HepG2 (cell line): Measurements from ENCODE around the gene SCRT2. TPM values are rescaled to one million over a fixed set of nuclear protein-coding genes. Genes with fewer than 3 reads are reported as not detected.

Experiments
- HDAC1 ChIP-seq: sonication (generic); formaldehyde crosslinking; IDR thresholded peaks from 2 replicates; pipeline ENCODE4 v1.5.1; 2020; ENCODE audit warnings: mild to moderate bottlenecking, missing genetic modification reagents
- HDAC2 ChIP-seq: sonication (generic); formaldehyde crosslinking; IDR thresholded peaks from 2 replicates; pipeline ENCODE4 v1.4.0; 2020; ENCODE audit warnings: missing genetic modification reagents
- MIXL1 ChIP-seq: IDR thresholded peaks from 2 replicates; pipeline ENCODE4 v1.6.1; 2016
- SALL2 ChIP-seq: sonication (generic); formaldehyde crosslinking; IDR thresholded peaks from 2 replicates; pipeline ENCODE4 v1.8.1; 2023; ENCODE audit warnings: mild to moderate bottlenecking, missing genetic modification reagents, inconsistent platforms
- ZNF549 ChIP-seq: sonication (generic); formaldehyde crosslinking; IDR thresholded peaks from 2 replicates; pipeline ENCODE4 v1.5.0; 2020; ENCODE audit warnings: missing genetic modification reagents
- ZNF724P ChIP-seq: sonication (generic); formaldehyde crosslinking; IDR thresholded peaks from 2 replicates; pipeline ENCODE4 v1.8.0; 2022; ENCODE audit warnings: missing genetic modification reagents, borderline replicate concordance
- ZNF775 ChIP-seq: sonication (generic); formaldehyde crosslinking; IDR thresholded peaks from 2 replicates; pipeline ENCODE4 v1.4.0; 2020; ENCODE audit warnings: missing genetic modification reagents, mild to moderate bottlenecking, moderate library complexity, borderline replicate concordance
- polyA plus RNA-seq, 8 experiments: library from polyadenylated mRNA; depleted of rRNA in 3 of 8; stranded (reverse) in 7 of 8; unstranded in 1 of 8; fragments of >200 nt; fragmentation: Illumina TruSeq in 4 of 8; extraction: Trizol in 4 of 8; gene quantifications; 2 replicates each; pipeline versions ENCODE4 v1.2.1 to v1.2.3, GENCODE V29; 2011 to 2016; ENCODE audit warnings: low read depth in 4 of 8, missing spikeins in 1 of 8, mixed read lengths in 1 of 8; ENCODE audit not compliant: insufficient read depth in 1 of 8
- total RNA-seq, 5 experiments: library from RNA; depleted of rRNA; stranded (reverse); fragments of >200 nt; fragmentation: Illumina TruSeq; extraction: Trizol; gene quantifications; 2 replicates each; pipeline ENCODE4 v1.2.3, GENCODE V29; 2016; ENCODE audit warnings: low read depth in 1 of 5
- TF ChIP-seq, protein P1 (sequence below): sonication (generic); formaldehyde crosslinking; IDR thresholded peaks from 2 replicates; pipeline ENCODE4 v1.4.0; 2020; ENCODE audit warnings: mild to moderate bottlenecking, missing genetic modification reagents, borderline replicate concordance
- TF ChIP-seq, protein P2 (sequence below), 2 experiments: sonication (generic) in 1 of 2; formaldehyde crosslinking in 1 of 2; IDR thresholded peaks; 2 replicates each; pipeline versions ENCODE4 v1.4.0 to v1.6.1; 2018 to 2020; ENCODE audit warnings: missing genetic modification reagents in 2 of 2, borderline replicate concordance in 1 of 2, low read depth in 1 of 2, mild to moderate bottlenecking in 1 of 2, missing biosample characterization in 1 of 2
- TF ChIP-seq, protein P3 (sequence below): sonication (generic); formaldehyde crosslinking; conservative IDR thresholded peaks from 2 replicates; pipeline ENCODE4 v1.5.0; 2020; ENCODE audit warnings: missing genetic modification reagents
- TF ChIP-seq, protein P4 (sequence below): IDR thresholded peaks from 2 replicates; pipeline ENCODE4 v1.6.1; 2016; ENCODE audit warnings: missing compliant biosample characterization, missing genetic modification reagents, borderline replicate concordance
- TF ChIP-seq, protein P5 (sequence below): sonication (generic); formaldehyde crosslinking; IDR thresholded peaks from 2 replicates; pipeline ENCODE4 v1.4.0; 2020; ENCODE audit warnings: missing genetic modification reagents

Gene SCRT2
- total and polyA plus RNA-seq, 2 of the 13 experiments (the other 11 are each of a cell fraction or from before 2014, with no cell fraction given), result not detected

DNA sequence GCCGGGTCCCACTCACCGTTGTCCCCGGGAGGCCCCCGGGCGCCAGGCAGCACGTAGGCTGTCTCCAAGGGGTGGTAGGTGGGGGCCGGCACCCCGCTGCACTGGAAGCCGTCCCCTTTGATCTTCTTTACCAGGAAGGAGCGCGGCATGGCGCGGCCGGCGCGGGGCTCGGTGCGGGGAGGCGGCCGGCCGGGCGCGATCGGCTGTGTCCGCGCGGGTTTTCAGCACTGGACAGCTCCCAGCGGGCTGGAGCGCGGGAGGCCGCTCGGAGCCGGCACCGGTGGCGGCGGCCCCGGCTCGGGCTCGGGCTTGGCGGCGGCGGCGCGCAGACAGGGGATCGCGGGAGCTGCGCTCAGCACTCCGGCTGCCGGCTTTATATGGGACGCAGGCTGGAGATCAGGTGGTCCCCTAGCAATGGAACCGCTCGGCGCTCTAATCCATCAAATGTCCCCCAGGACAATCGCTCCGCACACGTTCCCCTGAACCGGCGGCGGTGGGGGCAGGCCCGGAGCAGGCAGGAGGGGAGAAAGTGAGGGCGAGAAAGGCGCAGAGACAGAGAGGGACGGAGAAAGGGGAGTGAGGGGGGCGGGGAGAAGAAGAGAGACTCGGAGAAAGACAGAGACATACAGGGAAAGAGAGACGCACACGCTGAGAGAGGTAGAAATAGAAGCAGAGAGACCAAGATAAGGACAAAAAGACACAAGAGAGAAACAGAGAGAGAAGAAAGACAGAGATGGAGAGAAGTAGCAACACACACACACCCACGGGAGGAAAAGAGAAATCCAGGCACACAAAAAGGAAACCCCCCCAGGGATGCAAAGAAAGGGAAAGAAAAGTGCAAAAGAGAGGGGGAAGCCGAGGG lies at the start of gene SCRT2 (continued):
- TF ChIP-seq, protein P1, sequence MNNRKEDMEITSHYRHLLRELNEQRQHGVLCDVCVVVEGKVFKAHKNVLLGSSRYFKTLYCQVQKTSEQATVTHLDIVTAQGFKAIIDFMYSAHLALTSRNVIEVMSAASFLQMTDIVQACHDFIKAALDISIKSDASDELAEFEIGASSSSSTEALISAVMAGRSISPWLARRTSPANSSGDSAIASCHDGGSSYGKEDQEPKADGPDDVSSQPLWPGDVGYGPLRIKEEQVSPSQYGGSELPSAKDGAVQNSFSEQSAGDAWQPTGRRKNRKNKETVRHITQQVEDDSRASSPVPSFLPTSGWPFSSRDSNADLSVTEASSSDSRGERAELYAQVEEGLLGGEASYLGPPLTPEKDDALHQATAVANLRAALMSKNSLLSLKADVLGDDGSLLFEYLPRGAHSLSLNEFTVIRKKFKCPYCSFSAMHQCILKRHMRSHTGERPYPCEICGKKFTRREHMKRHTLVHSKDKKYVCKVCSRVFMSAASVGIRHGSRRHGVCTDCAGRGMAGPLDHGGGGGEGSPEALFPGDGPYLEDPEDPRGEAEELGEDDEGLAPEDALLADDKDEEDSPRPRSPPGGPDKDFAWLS (CRISPR knock-in tag), result no peak
- TF ChIP-seq, protein P2, sequence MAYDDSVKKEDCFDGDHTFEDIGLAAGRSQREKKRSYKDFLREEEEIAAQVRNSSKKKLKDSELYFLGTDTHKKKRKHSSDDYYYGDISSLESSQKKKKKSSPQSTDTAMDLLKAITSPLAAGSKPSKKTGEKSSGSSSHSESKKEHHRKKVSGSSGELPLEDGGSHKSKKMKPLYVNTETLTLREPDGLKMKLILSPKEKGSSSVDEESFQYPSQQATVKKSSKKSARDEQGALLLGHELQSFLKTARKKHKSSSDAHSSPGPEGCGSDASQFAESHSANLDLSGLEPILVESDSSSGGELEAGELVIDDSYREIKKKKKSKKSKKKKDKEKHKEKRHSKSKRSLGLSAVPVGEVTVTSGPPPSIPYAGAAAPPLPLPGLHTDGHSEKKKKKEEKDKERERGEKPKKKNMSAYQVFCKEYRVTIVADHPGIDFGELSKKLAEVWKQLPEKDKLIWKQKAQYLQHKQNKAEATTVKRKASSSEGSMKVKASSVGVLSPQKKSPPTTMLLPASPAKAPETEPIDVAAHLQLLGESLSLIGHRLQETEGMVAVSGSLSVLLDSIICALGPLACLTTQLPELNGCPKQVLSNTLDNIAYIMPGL (CRISPR knock-in tag; IDR thresholded peaks at IDR 0.05; ENCODE audit: borderline replicate concordance in 1 of 2, low read depth in 1 of 2), result peak in 1 of 2 experiments; percentile 68; a peak in 2 of 4 replicates
- TF ChIP-seq HDAC2 (CRISPR knock-in tag) (no peak), ZNF775 (CRISPR knock-in tag) (no peak), ZNF724P (CRISPR knock-in tag) (peak; percentile 99), HDAC1 (CRISPR knock-in tag) (peak; percentile 67), SALL2 (CRISPR knock-in tag) (peak; percentile 100), ZNF549 (peak; percentile 85; the same call in 1 of the 2 replicates), MIXL1 (CRISPR knock-in tag) (peak; percentile 48; the same call in 1 of the 2 replicates)
- TF ChIP-seq, protein P3, sequence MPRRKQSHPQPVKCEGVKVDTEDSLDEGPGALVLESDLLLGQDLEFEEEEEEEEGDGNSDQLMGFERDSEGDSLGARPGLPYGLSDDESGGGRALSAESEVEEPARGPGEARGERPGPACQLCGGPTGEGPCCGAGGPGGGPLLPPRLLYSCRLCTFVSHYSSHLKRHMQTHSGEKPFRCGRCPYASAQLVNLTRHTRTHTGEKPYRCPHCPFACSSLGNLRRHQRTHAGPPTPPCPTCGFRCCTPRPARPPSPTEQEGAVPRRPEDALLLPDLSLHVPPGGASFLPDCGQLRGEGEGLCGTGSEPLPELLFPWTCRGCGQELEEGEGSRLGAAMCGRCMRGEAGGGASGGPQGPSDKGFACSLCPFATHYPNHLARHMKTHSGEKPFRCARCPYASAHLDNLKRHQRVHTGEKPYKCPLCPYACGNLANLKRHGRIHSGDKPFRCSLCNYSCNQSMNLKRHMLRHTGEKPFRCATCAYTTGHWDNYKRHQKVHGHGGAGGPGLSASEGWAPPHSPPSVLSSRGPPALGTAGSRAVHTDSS (CRISPR knock-in tag), result no peak; the same call in 1 of the 2 replicates
- TF ChIP-seq, protein P4, sequence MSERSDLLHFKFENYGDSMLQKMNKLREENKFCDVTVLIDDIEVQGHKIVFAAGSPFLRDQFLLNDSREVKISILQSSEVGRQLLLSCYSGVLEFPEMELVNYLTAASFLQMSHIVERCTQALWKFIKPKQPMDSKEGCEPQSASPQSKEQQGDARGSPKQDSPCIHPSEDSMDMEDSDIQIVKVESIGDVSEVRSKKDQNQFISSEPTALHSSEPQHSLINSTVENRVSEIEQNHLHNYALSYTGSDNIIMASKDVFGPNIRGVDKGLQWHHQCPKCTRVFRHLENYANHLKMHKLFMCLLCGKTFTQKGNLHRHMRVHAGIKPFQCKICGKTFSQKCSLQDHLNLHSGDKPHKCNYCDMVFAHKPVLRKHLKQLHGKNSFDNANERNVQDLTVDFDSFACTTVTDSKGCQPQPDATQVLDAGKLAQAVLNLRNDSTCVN (CRISPR knock-in tag), result peak; percentile 89; the same call in 1 of the 2 replicates
- TF ChIP-seq, protein P5, sequence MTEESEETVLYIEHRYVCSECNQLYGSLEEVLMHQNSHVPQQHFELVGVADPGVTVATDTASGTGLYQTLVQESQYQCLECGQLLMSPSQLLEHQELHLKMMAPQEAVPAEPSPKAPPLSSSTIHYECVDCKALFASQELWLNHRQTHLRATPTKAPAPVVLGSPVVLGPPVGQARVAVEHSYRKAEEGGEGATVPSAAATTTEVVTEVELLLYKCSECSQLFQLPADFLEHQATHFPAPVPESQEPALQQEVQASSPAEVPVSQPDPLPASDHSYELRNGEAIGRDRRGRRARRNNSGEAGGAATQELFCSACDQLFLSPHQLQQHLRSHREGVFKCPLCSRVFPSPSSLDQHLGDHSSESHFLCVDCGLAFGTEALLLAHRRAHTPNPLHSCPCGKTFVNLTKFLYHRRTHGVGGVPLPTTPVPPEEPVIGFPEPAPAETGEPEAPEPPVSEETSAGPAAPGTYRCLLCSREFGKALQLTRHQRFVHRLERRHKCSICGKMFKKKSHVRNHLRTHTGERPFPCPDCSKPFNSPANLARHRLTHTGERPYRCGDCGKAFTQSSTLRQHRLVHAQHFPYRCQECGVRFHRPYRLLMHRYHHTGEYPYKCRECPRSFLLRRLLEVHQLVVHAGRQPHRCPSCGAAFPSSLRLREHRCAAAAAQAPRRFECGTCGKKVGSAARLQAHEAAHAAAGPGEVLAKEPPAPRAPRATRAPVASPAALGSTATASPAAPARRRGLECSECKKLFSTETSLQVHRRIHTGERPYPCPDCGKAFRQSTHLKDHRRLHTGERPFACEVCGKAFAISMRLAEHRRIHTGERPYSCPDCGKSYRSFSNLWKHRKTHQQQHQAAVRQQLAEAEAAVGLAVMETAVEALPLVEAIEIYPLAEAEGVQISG (CRISPR knock-in tag), result peak; percentile 93
